ENCODE results near the gene LPIN3. TPM values are rescaled to one million over a fixed set of nuclear protein-coding genes. Genes with fewer than 3 reads are reported as not detected.

Gene LPIN3
- total RNA-seq, 1 donor from 2014 or later = 17.8 TPM

DNA sequence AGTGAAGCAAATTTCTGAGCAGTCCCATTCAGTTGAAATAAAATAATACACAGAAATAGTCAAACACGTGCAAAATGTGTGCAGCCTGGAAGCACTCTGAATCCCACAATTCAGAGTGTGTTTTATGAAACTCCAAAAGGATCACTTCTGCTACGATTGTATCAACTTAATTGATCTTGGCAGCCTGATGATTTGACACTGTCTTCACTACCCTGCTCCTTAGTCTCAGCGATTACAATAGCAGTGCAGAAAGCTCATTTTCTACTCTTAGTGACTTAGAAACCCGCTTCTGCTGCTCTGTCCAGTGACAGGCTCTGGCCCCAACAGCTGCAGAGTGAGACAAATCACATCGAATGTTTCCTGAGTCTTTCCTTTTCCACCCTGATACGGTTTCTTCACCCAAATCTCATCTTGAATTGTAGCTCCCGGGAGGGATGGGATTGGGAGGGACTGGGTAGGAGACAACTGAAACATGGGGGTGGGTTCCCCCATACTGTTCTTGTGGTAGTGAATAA lies 42.2 kb downstream of the LPIN3 start:
- TF ChIP-seq, protein P1, sequence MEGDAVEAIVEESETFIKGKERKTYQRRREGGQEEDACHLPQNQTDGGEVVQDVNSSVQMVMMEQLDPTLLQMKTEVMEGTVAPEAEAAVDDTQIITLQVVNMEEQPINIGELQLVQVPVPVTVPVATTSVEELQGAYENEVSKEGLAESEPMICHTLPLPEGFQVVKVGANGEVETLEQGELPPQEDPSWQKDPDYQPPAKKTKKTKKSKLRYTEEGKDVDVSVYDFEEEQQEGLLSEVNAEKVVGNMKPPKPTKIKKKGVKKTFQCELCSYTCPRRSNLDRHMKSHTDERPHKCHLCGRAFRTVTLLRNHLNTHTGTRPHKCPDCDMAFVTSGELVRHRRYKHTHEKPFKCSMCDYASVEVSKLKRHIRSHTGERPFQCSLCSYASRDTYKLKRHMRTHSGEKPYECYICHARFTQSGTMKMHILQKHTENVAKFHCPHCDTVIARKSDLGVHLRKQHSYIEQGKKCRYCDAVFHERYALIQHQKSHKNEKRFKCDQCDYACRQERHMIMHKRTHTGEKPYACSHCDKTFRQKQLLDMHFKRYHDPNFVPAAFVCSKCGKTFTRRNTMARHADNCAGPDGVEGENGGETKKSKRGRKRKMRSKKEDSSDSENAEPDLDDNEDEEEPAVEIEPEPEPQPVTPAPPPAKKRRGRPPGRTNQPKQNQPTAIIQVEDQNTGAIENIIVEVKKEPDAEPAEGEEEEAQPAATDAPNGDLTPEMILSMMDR (conservative IDR thresholded peaks at IDR 0.05; ENCODE audit: low read depth, low read length) = no peak
- H3K4me3 ChIP-seq (ENCODE audit: low read depth, low read length) = no peak overlapping the region
- no peak for DNase-seq (ENCODE audit: low read depth)

DNA sequence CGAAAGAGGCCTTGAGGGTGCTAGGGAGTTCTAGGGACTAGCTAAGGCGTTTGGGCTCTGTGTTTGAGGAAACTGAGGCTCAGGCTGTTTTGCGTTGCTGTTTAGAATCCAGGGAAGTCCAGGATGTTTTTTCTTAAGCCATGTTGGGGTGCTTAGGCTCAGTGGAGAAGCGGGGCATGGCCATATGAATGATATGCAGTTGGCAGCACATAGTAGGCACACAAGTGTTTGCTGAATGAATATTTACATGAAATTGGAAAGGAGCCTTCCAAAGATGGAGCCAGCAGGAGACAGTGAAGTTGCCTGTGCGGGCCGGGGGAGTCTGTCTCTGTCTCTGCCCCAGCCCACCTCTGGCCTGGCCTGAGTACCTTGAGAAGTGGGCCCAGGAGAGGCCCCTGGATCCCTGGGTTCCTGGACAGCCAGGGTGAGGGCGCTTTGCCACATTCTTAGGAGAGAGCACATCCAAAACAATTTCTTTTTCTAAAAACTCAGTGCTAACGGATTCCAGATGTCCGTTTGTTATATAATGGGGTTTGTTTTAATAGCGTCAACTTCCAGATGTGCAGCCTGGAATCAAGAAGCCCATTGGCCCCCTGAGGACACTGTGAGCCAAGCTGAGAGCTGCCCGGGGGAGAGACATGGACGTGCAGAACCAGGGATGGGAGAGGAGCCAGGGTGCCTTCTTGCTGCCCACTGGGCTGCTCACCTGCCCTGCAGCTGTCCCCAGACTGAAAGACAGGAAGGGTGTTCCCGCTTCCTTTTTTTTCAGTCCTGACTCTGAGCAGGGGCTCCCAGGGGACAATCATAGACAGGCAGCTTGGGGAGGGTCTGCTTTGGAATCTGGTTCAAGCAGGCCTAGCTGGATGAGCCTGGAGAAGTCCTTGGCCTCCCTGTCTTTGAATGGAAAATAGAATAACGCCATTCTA lies 46.1 kb downstream of the LPIN3 start:
- DNase-seq (ENCODE audit: low read depth) = no peak
- TF ChIP-seq, protein P1 (conservative IDR thresholded peaks at IDR 0.05; ENCODE audit: low read depth, low read length) = no peak
- H3K4me3 ChIP-seq (ENCODE audit: low read depth, low read length) = no peak overlapping the region

DNA sequence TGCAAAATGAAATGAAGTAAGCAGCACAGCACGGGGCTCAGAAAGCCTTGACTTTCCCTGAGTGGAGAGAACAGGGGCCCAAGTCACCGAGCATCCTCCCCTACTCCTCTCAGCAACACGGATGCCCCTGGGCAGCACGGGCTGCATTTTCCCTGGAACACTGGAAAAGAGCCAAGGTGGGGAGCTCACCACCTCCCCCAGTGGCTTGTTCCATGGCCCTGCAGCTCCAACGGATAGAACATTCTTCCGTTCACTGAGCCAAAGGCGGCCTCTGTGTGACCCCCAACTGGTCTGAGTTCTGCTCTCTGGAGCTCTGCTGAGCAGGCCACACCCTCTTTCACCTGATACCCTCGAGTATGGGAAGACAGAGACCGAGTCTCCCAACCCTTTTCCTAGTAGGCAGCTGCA lies 46.8 kb downstream of the LPIN3 start:
- no peak for DNase-seq (ENCODE audit: low read depth)
- H3K4me3 ChIP-seq (ENCODE audit: low read depth, low read length) = no peak overlapping the region
- TF ChIP-seq, protein P1 (conservative IDR thresholded peaks at IDR 0.05; ENCODE audit: low read depth, low read length) = no peak

DNA sequence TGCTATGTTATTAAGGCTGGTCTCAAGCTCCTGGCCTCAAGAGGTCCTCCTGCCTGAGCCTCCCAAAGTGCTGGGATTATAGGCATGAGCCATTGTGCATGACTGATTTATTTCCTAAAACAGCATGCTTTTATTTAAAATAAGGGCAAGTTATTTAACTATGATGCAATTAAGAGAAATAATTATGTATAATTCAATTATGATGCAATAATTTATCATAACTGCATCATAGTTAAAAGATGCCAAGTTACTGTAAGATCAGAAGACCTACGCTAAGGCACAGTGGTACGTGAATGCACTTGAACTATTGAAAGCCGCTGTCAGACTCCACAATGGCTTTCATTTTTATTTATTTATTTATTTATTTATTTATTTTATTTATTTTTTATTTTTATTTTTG lies 50.3 kb downstream of the LPIN3 start:
- TF ChIP-seq, protein P1 (conservative IDR thresholded peaks at IDR 0.05; ENCODE audit: low read depth, low read length) = no peak
- H3K4me3 ChIP-seq (ENCODE audit: low read depth, low read length) = no peak overlapping the region
- DNase-seq (ENCODE audit: low read depth) = no peak

DNA sequence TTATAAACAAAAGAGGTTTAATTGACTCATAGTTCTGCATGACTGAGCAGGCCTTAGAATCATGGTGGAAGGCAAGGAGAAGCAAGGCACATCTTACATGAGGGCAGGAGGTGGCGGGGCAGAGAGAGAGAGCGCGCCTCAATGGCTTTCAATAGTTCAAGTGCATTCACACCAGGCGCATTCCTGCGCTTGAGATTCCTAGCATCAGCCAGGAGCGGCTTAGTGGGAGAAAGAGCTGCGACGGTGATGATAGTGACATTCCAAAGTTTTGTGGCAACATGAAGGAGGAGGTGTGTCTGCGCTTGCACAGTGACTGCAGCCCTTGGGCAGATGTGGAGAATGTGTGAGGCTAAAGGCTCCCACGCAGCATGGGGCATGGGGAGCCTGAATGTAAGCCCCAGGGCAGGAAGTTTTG lies 51.0 kb downstream of the LPIN3 start:
- no peak for DNase-seq (ENCODE audit: low read depth)
- TF ChIP-seq, protein P1 (conservative IDR thresholded peaks at IDR 0.05; ENCODE audit: low read depth, low read length) = no peak
- H3K4me3 ChIP-seq (ENCODE audit: low read depth, low read length) = no peak overlapping the region

DNA sequence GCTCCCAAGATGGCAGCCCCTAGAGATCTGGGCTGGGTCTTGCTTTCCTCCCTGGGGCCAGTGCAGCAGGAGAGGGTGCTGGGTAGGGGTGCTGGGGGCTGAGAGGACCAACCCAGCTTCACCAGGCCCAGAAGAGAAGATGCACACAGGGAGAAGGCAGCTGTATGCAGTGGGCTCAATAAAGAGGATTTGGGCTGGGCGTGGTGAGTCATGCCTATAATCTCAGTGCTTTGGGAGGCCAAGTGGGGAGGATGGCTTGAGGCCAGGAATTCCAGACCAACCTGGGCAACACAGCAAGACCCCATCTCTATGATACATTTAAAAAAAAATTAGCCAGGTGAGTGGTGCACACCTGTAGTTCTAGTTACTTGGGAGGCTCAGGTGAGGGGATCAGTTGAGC lies 51.7 kb downstream of the LPIN3 start:
- DNase-seq (ENCODE audit: low read depth) = no peak
- TF ChIP-seq, protein P1 (conservative IDR thresholded peaks at IDR 0.05; ENCODE audit: low read depth, low read length) = no peak
- H3K4me3 ChIP-seq (ENCODE audit: low read depth, low read length) = no peak overlapping the region

Measured in epithelial cell of proximal tubule (primary cell).